T-cell (primary cell): Measurements from ENCODE around the gene SLC35A4. TPM values are rescaled to one million over a fixed set of nuclear protein-coding genes. Genes with fewer than 3 reads are reported as not detected.

Source experiments
- ATAC-seq, 4 experiments: fragments of 200-7000 bp in 3 of 4; fragments of 150-1000 bp in 1 of 4; cut with Tn5 transposase; replicated peaks in 1 of 4; 1 replicate in 3 of 4; 2 replicates in 1 of 4; pipeline ENCODE4 v1.10.0; 2021; ENCODE audit warnings: moderate library complexity in 3 of 4, mild to moderate bottlenecking in 2 of 4, moderate number of reproducible peaks in 1 of 4
- CTCF ChIA-PET, 2 donors: fragments of 300-600 bp; sonication (Branson Sonifier 250); formaldehyde crosslinking; loops; one replicate each; lab custom pipeline; 2022; ENCODE audit warnings: antibody characterized with exemption in 2 of 2; lab: Charles Lee
- POLR2A ChIA-PET, 2 donors: fragments of 300-600 bp; sonication (Branson Sonifier 250); formaldehyde crosslinking; loops; one replicate each; lab custom pipeline; 2022; ENCODE audit warnings: antibody characterized with exemption in 2 of 2; lab: Charles Lee
- DNase-seq, 35 experiments: peaks; one replicate each; pipeline versions ENCODE4 v3.0.0 to v3.0.0-alpha.2; 2013 to 2023
- H3K27ac ChIP-seq: one replicate; pipeline ENCODE4 v1.5.1; 2013; ENCODE audit warnings: low read length
- H3K27me3 ChIP-seq, 2 experiments: replicated peaks in 1 of 2; 1 replicate in 1 of 2; 2 replicates in 1 of 2; pipeline versions ENCODE4 v1.6.1 to v1.7.0; 2013; ENCODE audit warnings: low read length in 1 of 2, mixed read lengths in 1 of 2; ENCODE audit not compliant: control insufficient read depth in 2 of 2, insufficient read depth in 2 of 2; ENCODE audit errors: extremely low read depth in 1 of 2
- H3K36me3 ChIP-seq, 2 donors: 1 replicate in 1 of 2; 2 replicates in 1 of 2; pipeline versions ENCODE4 v1.6.1 to v1.7.0; 2013; ENCODE audit warnings: low read length in 1 of 2; ENCODE audit not compliant: control insufficient read depth in 2 of 2, insufficient read depth in 1 of 2; ENCODE audit errors: extremely low read depth in 1 of 2
- H3K4me1 ChIP-seq, 2 experiments: 1 replicate in 1 of 2; 2 replicates in 1 of 2; pipeline versions ENCODE4 v1.6.1 to v1.7.0; 2013; ENCODE audit warnings: low read length in 2 of 2, mixed read lengths in 1 of 2; ENCODE audit not compliant: insufficient read depth in 2 of 2, control insufficient read depth in 1 of 2; ENCODE audit errors: extremely low read depth in 1 of 2
- H3K4me3 ChIP-seq, 2 donors: 1 replicate in 1 of 2; 2 replicates in 1 of 2; pipeline versions ENCODE4 v1.5.1 to v1.7.0; 2013; ENCODE audit warnings: mild to moderate bottlenecking in 2 of 2, low read length in 1 of 2, moderate library complexity in 1 of 2; ENCODE audit not compliant: control insufficient read depth in 1 of 2; ENCODE audit errors: extremely low read depth in 1 of 2
- H3K9me3 ChIP-seq: 2 replicates; pipeline ENCODE4 v1.7.0; 2013
- H3K27ac Mint-ChIP-seq, 2 donors: one replicate each; pipeline ENCODE4 v1.8.0; 2020 to 2021; ENCODE audit warnings: mild to moderate bottlenecking in 2 of 2, mixed read lengths in 2 of 2
- H3K27me3 Mint-ChIP-seq, 2 donors: one replicate each; pipeline ENCODE4 v1.8.0; 2021 to 2022; ENCODE audit warnings: mixed read lengths in 2 of 2
- H3K36me3 Mint-ChIP-seq: one replicate; pipeline ENCODE4 v1.8.0; 2021; ENCODE audit warnings: mixed read lengths
- H3K4me1 Mint-ChIP-seq, 3 donors: one replicate each; pipeline ENCODE4 v1.8.0; 2020 to 2022; ENCODE audit warnings: mixed read lengths in 3 of 3, mild to moderate bottlenecking in 1 of 3
- H3K4me3 Mint-ChIP-seq, 3 donors: one replicate each; pipeline ENCODE4 v1.8.0; 2020 to 2022; ENCODE audit warnings: mild to moderate bottlenecking in 3 of 3, mixed read lengths in 3 of 3, moderate library complexity in 3 of 3
- H3K9me3 Mint-ChIP-seq, 3 donors: one replicate each; pipeline ENCODE4 v1.8.0; 2020 to 2022; ENCODE audit warnings: mixed read lengths in 3 of 3
- WGBS: methylation state at CpG from one replicate; pipeline ENCODE4 v1.1.5; 2013; ENCODE audit warnings: missing lambda C conversion rate; ENCODE audit not compliant: insufficient coverage; 5-methylcytosine and 5-hydroxymethylcytosine counted together
- total RNA-seq, 35 experiments: library from RNA in 6 of 35; stranded (reverse) in 6 of 35; fragments of 120-200 nt in 1 of 35; gene quantifications; one replicate each; pipeline versions ENCODE4 v1.2.1 to v1.2.4 and lab custom pipeline; 2013 to 2026

SLC35A4 gene
- total RNA-seq, 5 donors from 2014 or later (not counting 1 experiment from before 2014, with no cell fraction given) = 47.7 to 75.2 (median 72.4) TPM

DNA sequence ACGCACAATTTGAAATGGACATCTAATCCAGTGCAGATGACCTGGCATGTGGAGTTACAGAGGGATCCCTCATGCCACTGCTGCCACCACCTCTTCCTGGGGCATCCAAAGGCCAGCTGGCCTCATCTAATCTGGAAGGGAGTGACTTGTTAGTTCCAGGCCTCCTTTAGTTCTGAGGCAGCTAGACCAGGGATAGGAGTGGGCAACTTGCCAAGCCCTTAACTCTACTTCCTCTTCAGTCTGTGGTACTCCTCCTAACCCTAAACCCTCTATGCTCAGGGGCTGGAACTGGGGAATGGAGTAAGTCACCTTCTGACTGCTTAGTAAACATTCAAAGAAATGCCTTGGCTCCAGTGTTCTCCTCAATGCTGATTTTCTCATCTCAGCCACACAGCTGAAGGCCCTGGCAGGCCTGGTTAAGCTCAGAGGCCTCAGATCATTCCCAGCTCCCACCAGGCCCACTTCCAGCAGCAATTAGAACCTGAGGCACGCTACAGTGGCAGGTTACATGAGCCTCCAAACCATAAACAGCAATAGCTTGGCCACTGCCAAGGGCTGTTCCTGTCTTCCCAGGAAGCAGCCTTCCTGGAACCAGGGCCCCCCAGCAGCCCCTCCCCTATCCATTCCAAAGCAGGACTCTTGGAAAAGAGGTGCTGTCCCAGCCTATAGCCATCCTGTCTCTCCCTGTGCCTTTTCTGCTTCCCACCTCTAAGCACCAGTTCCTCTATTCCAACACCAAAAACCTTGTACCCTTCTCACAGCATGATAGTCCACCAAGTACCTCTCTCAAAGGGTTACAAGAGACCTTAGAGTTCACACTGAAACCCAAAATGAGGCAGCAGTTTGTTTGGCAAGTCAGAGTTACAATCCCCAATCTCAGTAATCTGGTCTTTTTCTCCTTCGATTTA is 15.1 kb upstream of the SLC35A4 start:
- Histone ChIP-seq H3K9me3 (no peaks in the 10 kb centered on the region), H3K27ac (peak overlapping the region; percentile 19), H3K4me1 (peaks cover 5 to 30% of the 10 kb centered on the region in 2 experiments), H3K36me3 (peaks cover 0 to 33% of the 10 kb centered on the region in 2 donors), H3K4me3 (no peak overlapping the region), H3K27me3 (no peaks in the 10 kb centered on the region)
- ChIA-PET POLR2A (interaction anchor here in 1 of 2 donors (1.3 kb wide), 1 partner anchor 14 kb away, joined by 3 read pairs; no protein-coding TSS in a partner anchor), CTCF (interaction anchor here in 1 of 2 donors (1.2 to 2.5 kb wide), 2 partner anchors 20 to 98 kb away, joined by 3 to 9 read pairs; partner anchors contain the start of genes IK and NDUFA2)
- peak in 2 of 35 experiments; percentile 31 to 37 for DNase-seq
- Mint-ChIP-seq H3K27me3 (no peaks in the 10 kb centered on the region), H3K27ac (peak overlapping the region; percentile 97 to 99), H3K9me3 (no peaks in the 10 kb centered on the region), H3K4me1 (peaks cover 48 to 59% (median 50%) of the 10 kb centered on the region in 3 donors), H3K4me3 (peak overlapping the region; percentile 88 to 89 (median 89)), H3K36me3 (peaks cover 36% of the 10 kb centered on the region)
- ATAC-seq = no peak
- WGBS = 100% methylated on average over 2 of the region's 3 CpGs

DNA sequence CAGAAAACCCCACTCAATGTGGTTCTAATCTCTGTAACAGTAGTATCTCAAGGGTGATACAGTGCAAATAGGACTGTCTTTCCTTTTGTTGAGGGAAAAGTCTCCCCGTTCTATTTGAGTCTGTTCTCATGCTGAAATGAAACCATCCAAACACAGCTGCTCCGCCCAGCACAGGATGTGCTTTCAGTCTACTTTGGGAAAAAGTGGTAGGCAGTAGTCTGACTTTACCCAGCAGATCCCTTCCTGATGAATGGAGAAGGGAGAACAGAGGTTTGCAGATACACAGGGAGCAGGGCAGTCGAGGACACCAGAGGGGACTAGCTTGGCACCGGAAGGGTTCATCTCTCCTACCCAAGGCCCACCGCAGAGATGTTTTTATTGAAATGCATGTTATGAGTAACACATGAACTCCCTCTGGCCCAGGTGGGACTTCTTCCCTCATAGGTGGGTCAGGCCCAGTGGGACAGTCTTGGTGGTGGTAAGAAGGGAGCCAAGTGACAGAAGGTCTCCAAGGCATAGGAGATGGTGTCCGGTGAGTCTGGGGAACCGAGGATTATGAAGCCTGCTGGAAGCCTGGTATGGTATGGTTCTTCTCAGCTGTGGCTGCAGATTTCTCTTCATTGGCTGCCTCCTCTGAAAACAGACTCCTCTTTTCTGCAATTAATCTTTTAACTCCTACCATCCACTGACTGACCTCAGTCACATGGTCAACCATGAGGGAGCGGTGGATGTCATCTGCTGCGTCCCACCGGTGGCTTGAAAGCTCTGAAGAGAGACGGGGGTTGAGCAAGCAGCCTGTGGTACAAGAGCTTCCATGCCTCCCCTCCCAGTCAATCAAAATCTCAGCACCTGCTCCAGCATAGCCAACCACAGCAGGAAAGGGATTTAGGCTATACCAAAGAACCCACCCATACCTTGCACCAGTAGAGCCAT is 14.2 kb upstream of the SLC35A4 start:
- no peak for DNase-seq
- 98% methylated on average over 4 of the region's 11 CpGs for WGBS
- Histone ChIP-seq H3K4me1 (peaks cover 5 to 37% of the 10 kb centered on the region in 2 experiments), H3K27ac (no peak overlapping the region), H3K4me3 (no peak overlapping the region), H3K36me3 (peaks cover 0 to 29% of the 10 kb centered on the region in 2 donors), H3K9me3 (no peaks in the 10 kb centered on the region), H3K27me3 (no peaks in the 10 kb centered on the region)
- H3K27ac Mint-ChIP-seq = peak overlapping the region; percentile 47 to 81
- H3K4me3 Mint-ChIP-seq = peak overlapping the region in 1 of 3 donors; percentile 89
- no peaks in the 10 kb centered on the region for H3K27me3 Mint-ChIP-seq
- H3K4me1 Mint-ChIP-seq = peaks cover 57 to 68% (median 60%) of the 10 kb centered on the region in 3 donors
- POLR2A ChIA-PET = no interaction called here
- H3K36me3 Mint-ChIP-seq = peaks cover 33% of the 10 kb centered on the region
- ATAC-seq = no peak
- H3K9me3 Mint-ChIP-seq = no peaks in the 10 kb centered on the region
- CTCF ChIA-PET = interaction anchor here in 1 of 2 donors (1.2 kb wide), 1 partner anchor 97 kb away, joined by 3 read pairs; the partner anchor contains the start of genes IK and NDUFA2

DNA sequence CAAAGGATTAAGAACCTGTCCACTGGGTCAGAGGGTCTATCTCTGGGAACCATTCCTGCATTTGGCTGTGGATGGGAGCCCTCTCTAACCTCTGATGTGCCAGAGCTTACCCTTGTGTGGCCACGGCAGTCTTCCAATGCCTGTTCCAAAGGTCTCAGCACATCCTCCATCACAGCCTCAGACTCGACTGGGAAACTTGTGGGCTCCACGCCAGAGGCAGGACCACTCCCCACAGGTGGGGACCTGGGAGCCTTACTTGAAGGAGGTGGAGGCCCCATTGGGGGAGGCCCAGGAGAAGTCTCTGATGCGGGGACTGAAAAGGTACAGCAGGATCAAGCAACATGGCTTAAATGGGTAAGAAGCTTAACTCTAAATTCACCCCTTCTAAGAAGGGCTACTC is 12.8 kb upstream of the SLC35A4 start:
- ChIA-PET CTCF (no interaction called here), POLR2A (no interaction called here)
- DNase-seq (no peak), ATAC-seq (no peak)
- H3K36me3 Mint-ChIP-seq = peaks cover 33% of the 10 kb centered on the region
- H3K27ac Mint-ChIP-seq = peak overlapping the region in 1 of 2 donors; percentile 39
- H3K9me3 Mint-ChIP-seq = no peaks in the 10 kb centered on the region
- no peaks in the 10 kb centered on the region for H3K9me3 ChIP-seq
- 100% methylated on average over 2 of the region's 4 CpGs for WGBS
- peaks cover 69 to 75% (median 71%) of the 10 kb centered on the region in 3 donors for H3K4me1 Mint-ChIP-seq
- H3K27me3 Mint-ChIP-seq = no peaks in the 10 kb centered on the region
- H3K27me3 ChIP-seq = no peaks in the 10 kb centered on the region
- H3K4me1 ChIP-seq = peaks cover 15 to 48% of the 10 kb centered on the region in 2 experiments
- H3K27ac ChIP-seq = no peak overlapping the region
- H3K4me3 Mint-ChIP-seq = no peak overlapping the region
- H3K36me3 ChIP-seq = peaks cover 0 to 29% of the 10 kb centered on the region in 2 donors
- no peak overlapping the region for H3K4me3 ChIP-seq

DNA sequence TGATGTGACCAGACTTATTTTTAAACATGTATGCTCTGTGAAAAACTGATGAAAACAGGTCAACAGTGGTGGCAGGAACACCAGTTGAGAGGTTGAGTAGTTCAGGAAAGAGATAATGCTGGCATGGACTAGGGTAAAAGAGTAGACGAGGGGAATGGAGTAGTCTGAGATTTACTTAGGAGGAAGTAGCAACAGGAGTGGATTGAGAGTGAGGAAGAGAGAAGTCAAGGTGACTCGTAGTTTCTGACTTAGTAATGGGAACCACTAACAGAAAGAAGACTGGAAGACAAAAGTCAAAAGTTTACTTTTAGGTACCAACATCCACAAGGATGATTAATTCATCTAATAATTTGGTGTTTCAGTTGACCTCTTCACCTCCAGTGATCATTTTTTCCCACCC is 11.0 kb upstream of the SLC35A4 start:
- CTCF ChIA-PET = interaction anchor here in 1 of 2 donors (0.7 kb wide), 1 partner anchor 166 kb away, joined by 3 read pairs; no protein-coding TSS in a partner anchor
- Histone ChIP-seq H3K4me1 (peaks cover 12 to 42% of the 10 kb centered on the region in 2 experiments), H3K9me3 (no peaks in the 10 kb centered on the region), H3K27me3 (no peaks in the 10 kb centered on the region), H3K36me3 (peaks cover 0 to 29% of the 10 kb centered on the region in 2 donors), H3K4me3 (no peak overlapping the region), H3K27ac (no peak overlapping the region)
- H3K27me3 Mint-ChIP-seq = no peaks in the 10 kb centered on the region
- H3K9me3 Mint-ChIP-seq = no peaks in the 10 kb centered on the region
- POLR2A ChIA-PET = interaction anchor here in 1 of 2 donors (0.6 kb wide), 2 partner anchors 79 to 92 kb away, joined by 3 read pairs; no protein-coding TSS in a partner anchor
- ATAC-seq (no peak), DNase-seq (no peak)
- peaks cover 33% of the 10 kb centered on the region for H3K36me3 Mint-ChIP-seq
- peak overlapping the region; percentile 66 to 76 for H3K27ac Mint-ChIP-seq
- H3K4me1 Mint-ChIP-seq = peaks cover 68 to 72% (median 71%) of the 10 kb centered on the region in 3 donors
- WGBS = no CpG with 5 or more reads among the region's 2 CpGs
- no peak overlapping the region for H3K4me3 Mint-ChIP-seq

DNA sequence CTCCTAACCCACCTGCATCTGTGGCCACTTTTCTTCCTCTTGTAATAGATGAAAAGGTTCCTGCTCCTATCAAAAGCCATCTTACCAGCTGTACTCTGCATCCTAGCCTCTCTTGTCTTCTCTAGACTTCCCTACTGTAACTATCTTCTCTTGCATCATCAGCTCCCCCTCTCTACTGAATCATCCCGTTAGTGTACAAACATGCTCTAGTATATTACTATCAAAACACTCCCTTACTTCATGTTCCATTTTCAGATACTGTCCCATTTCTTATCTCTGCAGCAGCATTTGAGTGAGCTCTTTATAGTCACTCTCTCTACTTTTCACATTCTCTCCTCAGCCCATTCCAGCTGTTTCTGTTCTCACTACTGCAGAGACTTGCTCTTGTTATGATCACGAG is 10.2 kb upstream of the SLC35A4 start:
- Histone ChIP-seq H3K9me3 (no peaks in the 10 kb centered on the region), H3K4me1 (peaks cover 12 to 34% of the 10 kb centered on the region in 2 experiments), H3K27me3 (no peaks in the 10 kb centered on the region), H3K27ac (no peak overlapping the region), H3K36me3 (peaks cover 0 to 25% of the 10 kb centered on the region in 2 donors), H3K4me3 (no peak overlapping the region)
- no peak overlapping the region for H3K4me3 Mint-ChIP-seq
- H3K27ac Mint-ChIP-seq = peak overlapping the region; percentile 20 to 76
- peaks cover 30% of the 10 kb centered on the region for H3K36me3 Mint-ChIP-seq
- H3K9me3 Mint-ChIP-seq = no peaks in the 10 kb centered on the region
- H3K4me1 Mint-ChIP-seq = peaks cover 60 to 67% (median 64%) of the 10 kb centered on the region in 3 donors
- DNase-seq (no peak), ATAC-seq (no peak)
- POLR2A ChIA-PET = no interaction called here
- 90% methylated on average over 2 of the region's 2 CpGs for WGBS
- no peaks in the 10 kb centered on the region for H3K27me3 Mint-ChIP-seq
- CTCF ChIA-PET = no interaction called here
